ENCODE measurements around the gene PTPN13.

Gene PTPN13

DNA sequence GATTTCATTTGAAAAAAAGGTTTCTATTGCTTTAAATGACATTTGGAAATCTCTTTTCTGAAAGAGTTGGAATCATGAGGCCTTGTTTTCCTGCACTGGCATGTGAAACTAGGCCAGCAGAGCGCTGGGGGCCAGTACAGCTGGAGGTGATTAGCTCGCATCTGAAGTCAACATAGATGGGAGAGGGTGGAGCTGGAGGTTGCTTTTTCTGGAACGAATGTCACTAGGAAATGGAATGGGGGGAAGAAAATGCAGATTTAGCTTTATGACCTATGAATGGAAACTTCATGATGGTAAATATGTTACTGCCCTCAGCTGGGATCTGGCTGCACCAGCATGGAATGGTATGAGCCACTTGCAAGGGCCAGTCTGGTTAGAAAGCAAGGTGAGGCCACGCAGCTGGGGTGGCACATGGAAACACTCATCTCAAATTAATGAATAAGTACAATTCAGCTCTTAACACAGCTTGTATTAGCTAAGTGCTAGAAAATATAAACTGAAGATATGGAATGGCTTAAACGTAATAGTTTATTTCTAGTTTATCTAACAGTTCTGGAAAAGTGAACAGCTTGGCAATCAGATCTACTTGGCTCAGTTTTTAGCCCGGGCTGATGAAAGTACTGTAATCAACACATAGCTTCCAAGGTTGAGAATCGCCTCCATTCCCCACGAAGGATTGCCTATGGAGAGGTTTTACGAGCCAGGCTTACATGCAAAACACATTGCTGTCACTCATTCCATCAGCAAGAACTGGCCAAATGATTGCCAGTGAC lies 222.6 kb downstream of the PTPN13 start:
- TF ChIP-seq FOXP2 (optimal IDR thresholded peaks at IDR 0.05; ENCODE audit: borderline replicate concordance, extremely low read depth, extremely low read length, insufficient read depth) (no peak), SIN3A (IDR thresholded peaks at IDR 0.05; ENCODE audit: borderline replicate concordance, insufficient read depth, low read length) (no peak), POLR2AphosphoS5 (IDR thresholded peaks at IDR 0.05; ENCODE audit: low read depth, low read length) (no peak), TAF1 (IDR thresholded peaks at IDR 0.05; ENCODE audit: borderline replicate concordance, insufficient read depth, low read length) (no peak)
- TF ChIP-seq, protein P1, sequence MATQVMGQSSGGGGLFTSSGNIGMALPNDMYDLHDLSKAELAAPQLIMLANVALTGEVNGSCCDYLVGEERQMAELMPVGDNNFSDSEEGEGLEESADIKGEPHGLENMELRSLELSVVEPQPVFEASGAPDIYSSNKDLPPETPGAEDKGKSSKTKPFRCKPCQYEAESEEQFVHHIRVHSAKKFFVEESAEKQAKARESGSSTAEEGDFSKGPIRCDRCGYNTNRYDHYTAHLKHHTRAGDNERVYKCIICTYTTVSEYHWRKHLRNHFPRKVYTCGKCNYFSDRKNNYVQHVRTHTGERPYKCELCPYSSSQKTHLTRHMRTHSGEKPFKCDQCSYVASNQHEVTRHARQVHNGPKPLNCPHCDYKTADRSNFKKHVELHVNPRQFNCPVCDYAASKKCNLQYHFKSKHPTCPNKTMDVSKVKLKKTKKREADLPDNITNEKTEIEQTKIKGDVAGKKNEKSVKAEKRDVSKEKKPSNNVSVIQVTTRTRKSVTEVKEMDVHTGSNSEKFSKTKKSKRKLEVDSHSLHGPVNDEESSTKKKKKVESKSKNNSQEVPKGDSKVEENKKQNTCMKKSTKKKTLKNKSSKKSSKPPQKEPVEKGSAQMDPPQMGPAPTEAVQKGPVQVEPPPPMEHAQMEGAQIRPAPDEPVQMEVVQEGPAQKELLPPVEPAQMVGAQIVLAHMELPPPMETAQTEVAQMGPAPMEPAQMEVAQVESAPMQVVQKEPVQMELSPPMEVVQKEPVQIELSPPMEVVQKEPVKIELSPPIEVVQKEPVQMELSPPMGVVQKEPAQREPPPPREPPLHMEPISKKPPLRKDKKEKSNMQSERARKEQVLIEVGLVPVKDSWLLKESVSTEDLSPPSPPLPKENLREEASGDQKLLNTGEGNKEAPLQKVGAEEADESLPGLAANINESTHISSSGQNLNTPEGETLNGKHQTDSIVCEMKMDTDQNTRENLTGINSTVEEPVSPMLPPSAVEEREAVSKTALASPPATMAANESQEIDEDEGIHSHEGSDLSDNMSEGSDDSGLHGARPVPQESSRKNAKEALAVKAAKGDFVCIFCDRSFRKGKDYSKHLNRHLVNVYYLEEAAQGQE (IDR thresholded peaks at IDR 0.05; ENCODE audit: insufficient read depth in 1 of 2, low read depth in 2 of 2, low read length in 2 of 2) = no peak

DNA sequence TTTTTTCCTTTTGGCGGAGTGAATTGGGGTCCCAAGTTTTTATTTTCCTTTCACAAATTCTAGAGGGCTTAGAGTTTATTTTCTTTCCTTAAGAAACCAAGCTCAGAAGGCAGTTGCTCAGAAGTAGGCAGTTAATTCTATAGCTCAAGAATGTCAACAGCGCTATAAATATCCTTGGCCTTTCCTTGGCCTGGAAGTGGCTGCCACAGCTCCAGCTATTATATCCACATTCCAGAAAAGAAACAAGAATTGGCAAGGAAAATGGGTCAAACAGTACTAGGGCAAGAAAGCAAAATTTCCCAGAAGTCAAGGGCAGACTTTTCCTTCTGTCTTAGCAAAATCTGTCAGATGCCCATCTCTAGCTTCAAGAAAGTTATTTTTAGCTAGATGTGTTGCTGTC lies 224.1 kb downstream of the PTPN13 start:
- no peak for TF ChIP-seq SIN3A (IDR thresholded peaks at IDR 0.05; ENCODE audit: borderline replicate concordance, insufficient read depth, low read length)
- TF ChIP-seq, protein P1 (IDR thresholded peaks at IDR 0.05; ENCODE audit: insufficient read depth in 1 of 2, low read depth in 2 of 2, low read length in 2 of 2) = no peak
- no peak for TF ChIP-seq POLR2AphosphoS5 (IDR thresholded peaks at IDR 0.05; ENCODE audit: low read depth, low read length)
- no peak for TF ChIP-seq FOXP2 (optimal IDR thresholded peaks at IDR 0.05; ENCODE audit: borderline replicate concordance, extremely low read depth, extremely low read length, insufficient read depth)
- TF ChIP-seq TAF1 (IDR thresholded peaks at IDR 0.05; ENCODE audit: borderline replicate concordance, insufficient read depth, low read length) = no peak

DNA sequence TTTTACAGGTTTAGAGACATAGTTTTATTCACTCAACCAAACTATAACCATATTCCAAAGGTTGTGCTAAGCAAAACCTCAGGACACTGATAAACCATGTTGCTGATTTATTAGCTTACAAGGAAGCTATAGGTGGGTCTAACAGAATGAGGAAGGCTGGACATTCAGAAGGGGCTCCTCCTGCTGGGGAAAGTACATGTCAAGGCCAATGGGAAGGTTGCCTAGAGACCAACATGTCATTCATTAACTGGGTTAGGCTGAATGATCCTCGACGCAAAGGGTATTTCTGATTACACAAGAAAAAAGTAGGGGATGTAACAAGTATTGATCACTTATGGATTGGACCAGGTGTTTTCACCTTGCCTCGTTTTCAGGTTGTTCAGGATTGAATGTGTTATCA lies 224.7 kb downstream of the PTPN13 start:
- no peak for TF ChIP-seq TAF1 (IDR thresholded peaks at IDR 0.05; ENCODE audit: borderline replicate concordance, insufficient read depth, low read length)
- TF ChIP-seq FOXP2 (optimal IDR thresholded peaks at IDR 0.05; ENCODE audit: borderline replicate concordance, extremely low read depth, extremely low read length, insufficient read depth) = no peak
- no peak for TF ChIP-seq SIN3A (IDR thresholded peaks at IDR 0.05; ENCODE audit: borderline replicate concordance, insufficient read depth, low read length)
- TF ChIP-seq POLR2AphosphoS5 (IDR thresholded peaks at IDR 0.05; ENCODE audit: low read depth, low read length) = no peak
- TF ChIP-seq, protein P1 (IDR thresholded peaks at IDR 0.05; ENCODE audit: insufficient read depth in 1 of 2, low read depth in 2 of 2, low read length in 2 of 2) = no peak

DNA sequence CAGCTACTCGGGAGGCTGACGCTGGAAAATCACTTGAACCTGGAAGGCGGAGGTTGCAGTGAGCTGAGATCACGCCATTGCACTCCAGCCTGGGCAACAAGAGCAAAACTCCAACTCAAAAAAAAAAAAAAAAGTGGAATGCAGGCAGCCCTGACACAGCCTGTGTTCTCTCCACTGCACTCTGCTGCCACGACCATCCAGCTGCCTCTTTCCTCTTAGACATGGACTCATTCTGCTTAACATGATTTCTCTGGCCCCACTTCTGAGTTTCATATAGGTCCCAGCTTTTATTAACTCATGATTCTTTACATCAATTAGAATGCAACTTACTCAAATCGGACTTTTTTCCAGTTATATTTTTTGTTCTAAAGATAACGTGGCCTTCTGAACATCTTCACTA lies 225.4 kb downstream of the PTPN13 start:
- no peak for TF ChIP-seq POLR2AphosphoS5 (IDR thresholded peaks at IDR 0.05; ENCODE audit: low read depth, low read length)
- TF ChIP-seq, protein P1 (IDR thresholded peaks at IDR 0.05; ENCODE audit: insufficient read depth in 1 of 2, low read depth in 2 of 2, low read length in 2 of 2) = no peak
- no peak for TF ChIP-seq TAF1 (IDR thresholded peaks at IDR 0.05; ENCODE audit: borderline replicate concordance, insufficient read depth, low read length)
- TF ChIP-seq SIN3A (IDR thresholded peaks at IDR 0.05; ENCODE audit: borderline replicate concordance, insufficient read depth, low read length) = no peak
- no peak for TF ChIP-seq FOXP2 (optimal IDR thresholded peaks at IDR 0.05; ENCODE audit: borderline replicate concordance, extremely low read depth, extremely low read length, insufficient read depth)
